ENCODE data around the gene SLC27A3.

GRCh38 chr1:153735090-153735420 lies 40.2 kb upstream of the SLC27A3 start:
- TF ChIP-seq, protein P1, sequence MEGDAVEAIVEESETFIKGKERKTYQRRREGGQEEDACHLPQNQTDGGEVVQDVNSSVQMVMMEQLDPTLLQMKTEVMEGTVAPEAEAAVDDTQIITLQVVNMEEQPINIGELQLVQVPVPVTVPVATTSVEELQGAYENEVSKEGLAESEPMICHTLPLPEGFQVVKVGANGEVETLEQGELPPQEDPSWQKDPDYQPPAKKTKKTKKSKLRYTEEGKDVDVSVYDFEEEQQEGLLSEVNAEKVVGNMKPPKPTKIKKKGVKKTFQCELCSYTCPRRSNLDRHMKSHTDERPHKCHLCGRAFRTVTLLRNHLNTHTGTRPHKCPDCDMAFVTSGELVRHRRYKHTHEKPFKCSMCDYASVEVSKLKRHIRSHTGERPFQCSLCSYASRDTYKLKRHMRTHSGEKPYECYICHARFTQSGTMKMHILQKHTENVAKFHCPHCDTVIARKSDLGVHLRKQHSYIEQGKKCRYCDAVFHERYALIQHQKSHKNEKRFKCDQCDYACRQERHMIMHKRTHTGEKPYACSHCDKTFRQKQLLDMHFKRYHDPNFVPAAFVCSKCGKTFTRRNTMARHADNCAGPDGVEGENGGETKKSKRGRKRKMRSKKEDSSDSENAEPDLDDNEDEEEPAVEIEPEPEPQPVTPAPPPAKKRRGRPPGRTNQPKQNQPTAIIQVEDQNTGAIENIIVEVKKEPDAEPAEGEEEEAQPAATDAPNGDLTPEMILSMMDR (IDR thresholded peaks at IDR 0.05) = no peak
- TF ChIP-seq POLR2A (IDR thresholded peaks at IDR 0.05) = no peak

Data from esophagus squamous epithelium (tissue), 4 donors.